ENCODE data around the gene WDR37. TPM values are rescaled to one million over a fixed set of nuclear protein-coding genes. Genes with fewer than 3 reads are reported as not detected.

Gene WDR37
- total RNA-seq, 1 experiment from 2014 or later = 13.3 TPM

DNA sequence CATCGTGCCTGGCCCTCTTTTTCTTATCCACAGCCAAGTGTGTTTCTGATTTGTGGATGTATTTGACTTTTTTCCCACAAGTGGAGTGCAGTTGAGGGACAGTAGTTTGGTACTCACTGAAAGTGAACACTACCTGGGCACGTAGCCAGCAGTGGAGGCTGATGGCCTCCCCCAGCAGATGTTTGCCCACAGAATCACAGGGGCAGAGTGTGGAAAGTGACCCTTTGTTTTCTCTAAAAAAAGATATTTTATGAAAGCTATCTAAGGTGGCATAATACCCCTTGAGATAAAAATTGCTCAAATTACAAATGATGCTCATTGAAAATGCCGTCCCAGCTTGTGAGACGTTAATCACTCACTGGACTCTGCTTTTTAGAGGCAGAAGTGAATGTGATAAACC is 29.1 kb downstream of the WDR37 start:
- H4K20me1 ChIP-seq (ENCODE audit: insufficient read depth, low read depth, low read length) = no peaks in the 10 kb centered on the region
- peaks cover 4% of the 10 kb centered on the region for H3K36me3 ChIP-seq (ENCODE audit: insufficient read depth, low read length)
- H3K79me2 ChIP-seq (ENCODE audit: low read length) = peaks cover 7% of the 10 kb centered on the region; the same call in 1 of the 2 replicates
- no peak overlapping the region for H3K9ac ChIP-seq (ENCODE audit: low read length)
- H3K9me2 ChIP-seq (replicated peaks; ENCODE audit: insufficient read depth, low read length) = no peaks in the 10 kb centered on the region
- H3K27me3 ChIP-seq (ENCODE audit: low read length) = no peaks in the 10 kb centered on the region
- H3K27ac ChIP-seq (ENCODE audit: low read length) = no peak overlapping the region
- DNase-seq = no peak
- H3K9me3 ChIP-seq (ENCODE audit: low read length) = no peaks in the 10 kb centered on the region
- H2AFZ ChIP-seq (ENCODE audit: low read length) = no peak overlapping the region
- H3K4me1 ChIP-seq (ENCODE audit: low read length) = no peaks in the 10 kb centered on the region
- H3K4me3 ChIP-seq (ENCODE audit: low read length) = no peak overlapping the region
- no peak overlapping the region for H3K4me2 ChIP-seq (ENCODE audit: low read depth, low read length, poor library complexity, severe bottlenecking)

DNA sequence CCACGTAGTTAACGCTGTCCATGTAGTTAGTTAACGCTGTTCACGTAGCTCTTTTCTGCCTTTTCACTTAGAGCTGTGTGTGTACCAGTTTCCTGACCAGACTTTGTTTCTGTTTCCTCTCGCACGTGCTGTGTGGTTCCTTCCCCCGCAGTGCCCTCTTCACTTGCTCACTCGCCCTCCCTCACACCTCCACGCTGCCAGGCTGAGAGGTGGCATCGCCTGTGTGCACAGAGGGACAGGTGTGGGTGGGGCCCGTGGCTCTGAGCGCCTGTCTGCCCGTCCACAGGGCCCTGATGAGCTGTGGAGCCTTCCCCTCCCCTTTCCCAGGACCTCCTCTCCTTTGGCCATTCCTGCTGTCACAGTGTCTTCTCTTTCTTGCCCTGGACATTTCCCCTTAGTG is 30.6 kb downstream of the WDR37 start:
- Histone ChIP-seq H3K4me3 (ENCODE audit: low read length) (no peak overlapping the region), H3K4me2 (ENCODE audit: low read depth, low read length, poor library complexity, severe bottlenecking) (no peak overlapping the region), H3K27me3 (ENCODE audit: low read length) (no peaks in the 10 kb centered on the region), H3K79me2 (ENCODE audit: low read length) (peaks cover 7% of the 10 kb centered on the region; the same call in 1 of the 2 replicates), H3K9me2 (replicated peaks; ENCODE audit: insufficient read depth, low read length) (no peaks in the 10 kb centered on the region), H3K9me3 (ENCODE audit: low read length) (no peaks in the 10 kb centered on the region), H2AFZ (ENCODE audit: low read length) (no peak overlapping the region), H4K20me1 (ENCODE audit: insufficient read depth, low read depth, low read length) (no peaks in the 10 kb centered on the region), H3K9ac (ENCODE audit: low read length) (no peak overlapping the region), H3K27ac (ENCODE audit: low read length) (no peak overlapping the region), H3K4me1 (ENCODE audit: low read length) (no peaks in the 10 kb centered on the region), H3K36me3 (ENCODE audit: insufficient read depth, low read length) (peaks cover 4% of the 10 kb centered on the region)
- DNase-seq = no peak

DNA sequence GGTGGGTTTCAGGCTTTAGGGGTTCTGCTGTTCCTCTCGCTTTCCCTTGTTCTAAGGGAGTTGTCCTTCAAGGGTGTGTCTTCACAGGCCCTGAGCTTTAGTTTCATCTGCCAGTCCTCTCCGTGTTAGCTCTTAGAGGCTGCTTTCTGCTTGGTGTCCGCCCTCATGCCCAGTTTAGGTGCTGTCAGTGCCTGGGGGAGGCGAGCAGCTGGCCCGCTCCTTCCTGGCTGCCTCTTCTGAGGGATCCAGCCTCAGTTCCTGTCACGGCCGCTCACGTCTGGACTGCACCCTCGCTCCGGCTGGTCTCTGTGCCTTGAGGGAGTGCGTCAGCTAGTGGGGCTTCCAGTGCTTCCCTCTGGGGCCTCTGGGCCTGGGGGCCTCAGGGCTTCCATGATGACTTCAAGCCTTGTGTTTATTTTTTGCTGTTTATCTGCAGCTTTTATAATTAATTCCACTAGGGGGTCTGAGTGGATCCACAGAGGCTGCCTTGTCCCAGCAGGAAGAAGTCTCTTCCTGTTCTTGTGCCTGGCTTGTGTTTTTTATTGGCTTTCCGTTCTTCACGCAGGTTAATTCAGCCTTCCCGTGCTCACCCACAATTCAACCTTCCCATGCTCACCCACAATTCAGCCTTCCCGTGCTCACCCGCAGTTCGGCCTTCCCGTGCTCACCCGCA is 33.0 kb downstream of the WDR37 start:
- Histone ChIP-seq H3K36me3 (ENCODE audit: insufficient read depth, low read length) (peaks cover 11% of the 10 kb centered on the region), H4K20me1 (ENCODE audit: insufficient read depth, low read depth, low read length) (no peaks in the 10 kb centered on the region)

GRCh38 chr10:1090696-1091095 is 34.5 kb downstream of the WDR37 start:
- Histone ChIP-seq H3K9ac (ENCODE audit: low read length) (no peak overlapping the region), H3K79me2 (ENCODE audit: low read length) (peaks cover 3% of the 10 kb centered on the region; the same call in 1 of the 2 replicates), H2AFZ (ENCODE audit: low read length) (no peak overlapping the region), H4K20me1 (ENCODE audit: insufficient read depth, low read depth, low read length) (no peaks in the 10 kb centered on the region), H3K27me3 (ENCODE audit: low read length) (no peaks in the 10 kb centered on the region), H3K4me2 (ENCODE audit: low read depth, low read length, poor library complexity, severe bottlenecking) (no peak overlapping the region), H3K36me3 (ENCODE audit: insufficient read depth, low read length) (peaks cover 12% of the 10 kb centered on the region; the same call in 1 of the 2 replicates), H3K9me2 (replicated peaks; ENCODE audit: insufficient read depth, low read length) (no peaks in the 10 kb centered on the region), H3K9me3 (ENCODE audit: low read length) (no peaks in the 10 kb centered on the region), H3K27ac (ENCODE audit: low read length) (no peak overlapping the region), H3K4me1 (ENCODE audit: low read length) (no peaks in the 10 kb centered on the region), H3K4me3 (ENCODE audit: low read length) (no peak overlapping the region)
- DNase-seq = no peak

More for the DNA sequence above, 33.0 kb downstream of the WDR37 start:
- H3K4me1 ChIP-seq (ENCODE audit: low read length) = no peaks in the 10 kb centered on the region
- no peak overlapping the region for H2AFZ ChIP-seq (ENCODE audit: low read length)
- H3K9me2 ChIP-seq (replicated peaks; ENCODE audit: insufficient read depth, low read length) = no peaks in the 10 kb centered on the region
- no peaks in the 10 kb centered on the region for H3K27me3 ChIP-seq (ENCODE audit: low read length)
- peaks cover 3% of the 10 kb centered on the region; the same call in 1 of the 2 replicates for H3K79me2 ChIP-seq (ENCODE audit: low read length)
- H3K27ac ChIP-seq (ENCODE audit: low read length) = no peak overlapping the region
- no peak for DNase-seq
- no peak overlapping the region for H3K4me3 ChIP-seq (ENCODE audit: low read length)
- H3K9me3 ChIP-seq (ENCODE audit: low read length) = no peaks in the 10 kb centered on the region
- no peak overlapping the region for H3K9ac ChIP-seq (ENCODE audit: low read length)
- H3K4me2 ChIP-seq (ENCODE audit: low read depth, low read length, poor library complexity, severe bottlenecking) = no peak overlapping the region

- Histone ChIP-seq H3K36me3 (ENCODE audit: insufficient read depth, low read length) (peaks cover 12% of the 10 kb centered on the region; the same call in 1 of the 2 replicates), H3K4me1 (ENCODE audit: low read length) (no peaks in the 10 kb centered on the region), H3K9ac (ENCODE audit: low read length) (no peak overlapping the region), H3K27ac (ENCODE audit: low read length) (no peak overlapping the region), H3K4me2 (ENCODE audit: low read depth, low read length, poor library complexity, severe bottlenecking) (no peak overlapping the region), H4K20me1 (ENCODE audit: insufficient read depth, low read depth, low read length) (no peaks in the 10 kb centered on the region), H3K79me2 (ENCODE audit: low read length) (peaks cover 3% of the 10 kb centered on the region; the same call in 1 of the 2 replicates), H3K27me3 (ENCODE audit: low read length) (no peaks in the 10 kb centered on the region), H2AFZ (ENCODE audit: low read length) (no peak overlapping the region), H3K9me3 (ENCODE audit: low read length) (no peaks in the 10 kb centered on the region), H3K4me3 (ENCODE audit: low read length) (no peak overlapping the region), H3K9me2 (replicated peaks; ENCODE audit: insufficient read depth, low read length) (no peaks in the 10 kb centered on the region)
- DNase-seq = no peak
These were observed 37.5 kb downstream of the WDR37 start for GRCh38 chr10:1093696-1094095.

- Histone ChIP-seq H3K79me2 (ENCODE audit: low read length) (no peaks in the 10 kb centered on the region; the same call in 1 of the 2 replicates), H3K9ac (ENCODE audit: low read length) (no peak overlapping the region), H3K36me3 (ENCODE audit: insufficient read depth, low read length) (peaks cover 12% of the 10 kb centered on the region; the same call in 1 of the 2 replicates), H3K4me3 (ENCODE audit: low read length) (no peak overlapping the region), H3K27ac (ENCODE audit: low read length) (no peak overlapping the region), H3K4me2 (ENCODE audit: low read depth, low read length, poor library complexity, severe bottlenecking) (no peak overlapping the region), H3K9me2 (replicated peaks; ENCODE audit: insufficient read depth, low read length) (no peaks in the 10 kb centered on the region), H2AFZ (ENCODE audit: low read length) (no peak overlapping the region), H3K4me1 (ENCODE audit: low read length) (no peaks in the 10 kb centered on the region), H3K27me3 (ENCODE audit: low read length) (no peaks in the 10 kb centered on the region), H4K20me1 (ENCODE audit: insufficient read depth, low read depth, low read length) (no peaks in the 10 kb centered on the region), H3K9me3 (ENCODE audit: low read length) (no peaks in the 10 kb centered on the region)
- no peak for DNase-seq
These were observed 38.2 kb downstream of the WDR37 start for GRCh38 chr10:1094112-1095057.

GRCh38 chr10:1095498-1095897 is 39.3 kb downstream of the WDR37 start:
- no peak overlapping the region for H3K4me2 ChIP-seq (ENCODE audit: low read depth, low read length, poor library complexity, severe bottlenecking)
- no peaks in the 10 kb centered on the region for H3K79me2 ChIP-seq (ENCODE audit: low read length)
- peaks cover 12% of the 10 kb centered on the region; the same call in 1 of the 2 replicates for H3K36me3 ChIP-seq (ENCODE audit: insufficient read depth, low read length)
- H3K27me3 ChIP-seq (ENCODE audit: low read length) = no peaks in the 10 kb centered on the region
- no peak overlapping the region for H3K27ac ChIP-seq (ENCODE audit: low read length)
- H3K9me2 ChIP-seq (replicated peaks; ENCODE audit: insufficient read depth, low read length) = no peaks in the 10 kb centered on the region
- no peak for DNase-seq
- no peak overlapping the region for H3K4me3 ChIP-seq (ENCODE audit: low read length)
- H3K9me3 ChIP-seq (ENCODE audit: low read length) = no peaks in the 10 kb centered on the region
- H2AFZ ChIP-seq (ENCODE audit: low read length) = no peak overlapping the region
- H4K20me1 ChIP-seq (ENCODE audit: insufficient read depth, low read depth, low read length) = no peaks in the 10 kb centered on the region
- H3K9ac ChIP-seq (ENCODE audit: low read length) = no peak overlapping the region
- no peaks in the 10 kb centered on the region for H3K4me1 ChIP-seq (ENCODE audit: low read length)

- no peak for DNase-seq
- Histone ChIP-seq H3K79me2 (ENCODE audit: low read length) (0 out of 2 replicates have a peak, but pooled peaks cover 2% of the 10 kb centered on the region), H3K9me3 (ENCODE audit: low read length) (no peaks in the 10 kb centered on the region), H4K20me1 (ENCODE audit: insufficient read depth, low read depth, low read length) (no peaks in the 10 kb centered on the region), H3K27ac (ENCODE audit: low read length) (no peak overlapping the region), H3K27me3 (ENCODE audit: low read length) (no peaks in the 10 kb centered on the region), H3K9ac (ENCODE audit: low read length) (no peak overlapping the region), H2AFZ (ENCODE audit: low read length) (no peak overlapping the region), H3K4me1 (ENCODE audit: low read length) (no peaks in the 10 kb centered on the region), H3K4me3 (ENCODE audit: low read length) (no peak overlapping the region), H3K9me2 (replicated peaks; ENCODE audit: insufficient read depth, low read length) (no peaks in the 10 kb centered on the region), H3K36me3 (ENCODE audit: insufficient read depth, low read length) (peaks cover 12% of the 10 kb centered on the region; the same call in 1 of the 2 replicates), H3K4me2 (ENCODE audit: low read depth, low read length, poor library complexity, severe bottlenecking) (no peak overlapping the region)
These were observed 40.2 kb downstream of the WDR37 start for GRCh38 chr10:1096287-1096889.
